Muscle layer of colon (tissue), 2 donors: Measurements from ENCODE around the gene CRIP2.
A peak's percentile ranks its signal among the peaks of the same experiment; 100 is the strongest.

Experiments used
- H3K27ac ChIP-seq: one replicate; pipeline ENCODE4 v1.7.0; 2013; ENCODE audit warnings: low read depth, mild to moderate bottlenecking, low read length, moderate library complexity
- H3K27me3 ChIP-seq, 2 donors: one replicate each; pipeline ENCODE4 v1.7.0; 2013; ENCODE audit warnings: low read length in 2 of 2, mild to moderate bottlenecking in 2 of 2; ENCODE audit not compliant: insufficient read depth in 2 of 2, control insufficient read depth in 1 of 2
- H3K36me3 ChIP-seq: one replicate; pipeline ENCODE4 v1.7.0; 2013; ENCODE audit warnings: mild to moderate bottlenecking, low read length; ENCODE audit not compliant: insufficient read depth
- H3K4me1 ChIP-seq: one replicate; pipeline ENCODE4 v1.7.0; 2013; ENCODE audit warnings: mild to moderate bottlenecking, low read length; ENCODE audit not compliant: insufficient read depth
- H3K4me3 ChIP-seq, 2 donors: one replicate each; pipeline ENCODE4 v1.7.0; 2013; ENCODE audit warnings: low read length in 2 of 2, low read depth in 1 of 2, mild to moderate bottlenecking in 1 of 2, moderate library complexity in 1 of 2
- H3K9ac ChIP-seq: one replicate; pipeline ENCODE4 v1.7.0; 2013; ENCODE audit warnings: low read length
- H3K9me3 ChIP-seq: one replicate; pipeline ENCODE4 v1.7.0; 2013; ENCODE audit warnings: mild to moderate bottlenecking, low read length
- donor health status: abdominal sarcoma.
- donor health status: Adenocarcinoma of cecum.

Gene CRIP2

DNA sequence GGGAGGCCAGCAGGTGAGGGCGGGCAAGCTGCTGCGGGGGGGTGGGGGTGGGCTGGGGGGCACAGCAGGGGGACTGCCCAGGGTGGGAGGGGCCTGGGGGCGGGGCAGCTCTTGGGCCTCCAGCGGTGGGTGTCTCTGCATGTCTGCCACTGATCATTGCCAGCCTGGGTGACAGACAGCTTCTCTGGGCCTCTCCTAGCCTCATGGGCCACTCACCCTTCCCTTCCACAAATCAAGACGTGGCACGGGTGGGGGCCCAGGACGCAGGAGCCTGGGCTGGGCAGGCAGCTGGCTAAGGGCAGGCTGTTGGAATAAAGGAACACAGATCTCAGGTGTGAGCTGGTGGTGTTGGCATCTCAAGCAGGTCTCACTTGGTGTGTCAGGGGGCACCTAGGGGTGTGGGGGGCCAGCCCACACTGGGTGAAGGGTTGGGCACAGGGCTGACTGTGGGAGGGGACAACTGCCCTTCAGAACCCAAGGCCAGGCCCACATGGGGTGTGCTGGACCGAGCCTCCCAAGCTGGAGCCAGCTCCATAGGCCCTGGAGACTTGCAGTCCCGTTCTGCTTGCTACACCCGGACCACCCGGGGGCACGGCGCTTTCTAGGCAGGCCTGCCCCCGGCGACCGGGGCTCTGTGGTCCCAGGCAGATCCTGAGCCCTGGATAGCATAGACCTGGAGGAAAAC lies 19.4 kb downstream of the CRIP2 start:
- peaks cover 12% of the 10 kb centered on the region for H3K4me1 ChIP-seq
- H3K9ac ChIP-seq = no peak overlapping the region
- no peaks in the 10 kb centered on the region for H3K9me3 ChIP-seq
- no peak overlapping the region for H3K27ac ChIP-seq
- no peaks in the 10 kb centered on the region for H3K27me3 ChIP-seq
- H3K4me3 ChIP-seq = no peak overlapping the region
- no peaks in the 10 kb centered on the region for H3K36me3 ChIP-seq

DNA sequence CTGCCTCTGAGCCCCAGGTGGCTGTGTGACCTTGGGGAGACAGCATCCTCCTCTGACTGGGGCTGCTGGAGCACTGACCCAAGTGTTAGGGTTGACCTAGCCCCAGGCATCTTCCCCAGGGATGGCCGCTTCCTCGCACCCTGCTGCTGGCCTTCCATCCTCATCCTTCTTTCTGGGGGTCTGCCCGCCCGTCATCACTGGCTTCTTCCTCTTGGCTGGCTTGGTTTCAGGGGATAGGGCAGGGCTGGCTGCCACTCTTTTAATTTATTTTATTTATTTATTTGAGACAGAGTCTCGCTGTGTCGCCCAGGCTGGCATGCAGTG lies 19.9 kb downstream of the CRIP2 start:
- no peak overlapping the region for H3K4me3 ChIP-seq
- H3K9ac ChIP-seq = no peak overlapping the region

DNA sequence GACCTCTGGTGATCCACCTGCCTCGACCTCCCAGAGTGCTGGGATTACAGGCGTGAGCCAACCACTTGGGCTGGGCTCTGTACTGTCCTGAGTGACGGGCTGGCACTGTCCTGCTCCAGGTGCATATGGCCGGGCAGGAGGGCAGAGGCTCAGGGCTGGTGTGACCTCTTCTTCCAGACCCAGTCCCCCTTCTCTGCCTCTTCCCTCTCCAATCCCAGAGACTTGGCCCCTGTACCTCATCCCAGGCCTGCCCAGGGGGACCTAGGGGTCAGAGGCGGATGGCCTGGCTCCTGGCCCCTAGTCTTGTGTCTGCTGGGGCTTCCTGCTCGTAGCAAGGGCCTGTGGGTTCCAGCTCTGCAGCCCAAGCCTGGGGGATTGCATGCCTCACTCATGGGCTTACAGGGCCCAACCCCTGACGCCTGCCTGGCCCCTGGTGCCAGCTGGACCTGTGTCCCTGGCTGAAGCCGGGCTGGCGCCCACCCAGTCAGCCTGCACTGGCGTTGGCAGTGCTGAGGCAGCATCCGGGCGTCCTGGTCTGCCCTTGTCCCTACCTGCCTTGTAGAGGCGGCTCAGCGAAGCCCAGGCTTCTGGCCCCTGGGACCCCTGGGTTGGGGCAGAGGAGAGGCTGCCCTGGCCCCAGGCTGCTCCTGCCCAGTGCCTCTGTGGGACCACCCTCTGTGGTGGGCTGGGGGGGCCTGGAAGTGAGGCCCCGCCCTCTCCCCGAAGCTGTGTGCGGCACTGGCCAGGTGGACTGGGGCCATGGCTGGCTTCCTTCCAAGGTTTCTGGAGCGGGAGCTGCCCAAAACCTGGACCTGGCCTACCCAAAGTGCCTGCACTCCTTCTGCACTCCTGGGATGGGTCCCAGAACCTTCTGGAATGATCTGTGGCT lies 20.7 kb downstream of the CRIP2 start:
- Histone ChIP-seq H3K9me3 (no peaks in the 10 kb centered on the region), H3K9ac (no peak overlapping the region), H3K36me3 (no peaks in the 10 kb centered on the region), H3K27me3 (no peaks in the 10 kb centered on the region), H3K27ac (no peak overlapping the region), H3K4me3 (no peak overlapping the region), H3K4me1 (peaks cover 6% of the 10 kb centered on the region)

More for the DNA sequence above, 19.9 kb downstream of the CRIP2 start:
- Histone ChIP-seq H3K9me3 (no peaks in the 10 kb centered on the region), H3K4me1 (peaks cover 7% of the 10 kb centered on the region), H3K36me3 (no peaks in the 10 kb centered on the region), H3K27ac (no peak overlapping the region), H3K27me3 (no peaks in the 10 kb centered on the region)

DNA sequence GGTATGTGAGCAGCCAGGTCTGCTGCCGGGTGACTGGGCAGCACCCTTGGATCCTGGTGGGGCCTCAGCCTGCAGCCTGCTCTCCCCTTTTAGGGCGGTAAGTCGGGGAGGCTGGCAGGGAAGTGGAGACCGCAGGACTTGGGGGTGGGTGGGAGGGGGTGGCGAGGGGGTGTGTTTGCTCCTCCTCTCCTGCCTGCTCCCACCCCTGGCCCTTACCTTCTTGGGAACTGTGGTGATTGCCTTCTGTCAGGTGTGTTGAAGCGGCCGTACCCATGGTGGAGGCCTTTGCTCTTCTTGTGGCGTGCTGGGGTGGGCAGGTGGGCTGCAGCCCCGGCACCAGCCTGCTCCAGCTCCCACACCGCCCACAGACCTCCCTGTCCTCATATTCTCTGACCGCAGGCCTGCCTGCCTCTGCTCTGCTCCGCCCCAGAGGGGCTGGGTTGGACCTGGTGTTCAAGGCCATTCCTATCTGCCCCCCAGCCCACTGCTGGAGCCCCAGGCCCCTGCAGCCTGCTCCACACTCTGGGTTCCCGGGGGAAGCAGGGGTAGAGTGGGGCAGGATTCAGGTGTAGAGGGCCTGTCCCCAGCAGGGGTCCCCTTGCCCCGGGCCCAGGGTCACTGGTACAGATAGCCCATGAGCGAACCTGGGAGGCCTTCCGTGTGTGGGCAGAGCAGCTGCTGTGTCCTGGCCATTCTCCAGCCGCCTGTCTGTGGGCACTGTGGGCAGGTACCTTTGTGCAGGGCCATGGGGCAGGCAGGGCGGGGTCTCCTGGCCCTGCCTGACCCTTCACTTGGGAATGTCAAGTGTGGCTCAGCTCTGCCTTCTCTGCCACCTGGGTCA lies 21.6 kb downstream of the CRIP2 start:
- Histone ChIP-seq H3K27ac (no peak overlapping the region), H3K4me1 (peaks cover 6% of the 10 kb centered on the region), H3K9ac (no peak overlapping the region), H3K4me3 (no peak overlapping the region), H3K27me3 (no peaks in the 10 kb centered on the region), H3K36me3 (no peaks in the 10 kb centered on the region), H3K9me3 (no peaks in the 10 kb centered on the region)

DNA sequence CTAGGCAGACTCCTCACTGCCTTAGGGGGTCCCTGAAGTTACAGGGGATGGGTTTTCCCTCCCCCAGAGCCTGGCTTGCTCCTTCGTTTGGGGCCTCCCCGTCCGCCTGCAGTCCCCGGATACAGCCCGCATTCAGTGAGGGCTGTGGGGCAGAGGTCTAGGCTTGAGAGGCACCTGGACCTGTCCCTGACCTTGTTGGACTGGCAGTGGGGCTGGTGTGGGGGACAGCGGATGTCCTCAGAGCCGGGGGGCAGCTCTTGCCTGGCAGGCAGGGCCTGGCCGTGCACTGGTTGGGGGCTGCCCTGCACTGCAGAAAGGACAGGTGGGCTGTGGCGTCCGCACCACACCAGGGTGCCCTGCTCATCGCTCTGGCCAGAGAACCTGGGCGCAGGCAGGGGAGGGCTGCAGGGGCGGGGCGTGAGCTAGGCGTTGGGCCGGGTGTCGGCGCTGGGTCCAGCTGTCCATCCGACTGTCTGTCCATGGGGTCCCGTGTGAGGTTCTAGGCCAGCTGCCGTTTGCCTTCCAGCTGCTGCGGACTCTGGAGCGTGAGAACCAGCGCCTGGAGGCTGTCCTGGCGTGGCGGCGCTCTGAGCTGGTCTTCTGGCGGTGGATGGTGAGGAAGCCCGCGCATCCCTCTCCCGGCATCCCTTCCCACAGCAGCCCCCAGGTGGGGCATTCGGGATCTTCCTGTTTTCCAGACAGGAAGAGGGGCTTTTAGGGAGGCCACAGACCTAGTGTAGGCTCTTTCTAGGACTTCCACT lies 22.4 kb downstream of the CRIP2 start:
- no peaks in the 10 kb centered on the region for H3K36me3 ChIP-seq
- no peaks in the 10 kb centered on the region for H3K27me3 ChIP-seq
- no peak overlapping the region for H3K27ac ChIP-seq
- no peaks in the 10 kb centered on the region for H3K9me3 ChIP-seq
- H3K9ac ChIP-seq = no peak overlapping the region
- no peak overlapping the region for H3K4me3 ChIP-seq
- H3K4me1 ChIP-seq = peaks cover 2% of the 10 kb centered on the region

DNA sequence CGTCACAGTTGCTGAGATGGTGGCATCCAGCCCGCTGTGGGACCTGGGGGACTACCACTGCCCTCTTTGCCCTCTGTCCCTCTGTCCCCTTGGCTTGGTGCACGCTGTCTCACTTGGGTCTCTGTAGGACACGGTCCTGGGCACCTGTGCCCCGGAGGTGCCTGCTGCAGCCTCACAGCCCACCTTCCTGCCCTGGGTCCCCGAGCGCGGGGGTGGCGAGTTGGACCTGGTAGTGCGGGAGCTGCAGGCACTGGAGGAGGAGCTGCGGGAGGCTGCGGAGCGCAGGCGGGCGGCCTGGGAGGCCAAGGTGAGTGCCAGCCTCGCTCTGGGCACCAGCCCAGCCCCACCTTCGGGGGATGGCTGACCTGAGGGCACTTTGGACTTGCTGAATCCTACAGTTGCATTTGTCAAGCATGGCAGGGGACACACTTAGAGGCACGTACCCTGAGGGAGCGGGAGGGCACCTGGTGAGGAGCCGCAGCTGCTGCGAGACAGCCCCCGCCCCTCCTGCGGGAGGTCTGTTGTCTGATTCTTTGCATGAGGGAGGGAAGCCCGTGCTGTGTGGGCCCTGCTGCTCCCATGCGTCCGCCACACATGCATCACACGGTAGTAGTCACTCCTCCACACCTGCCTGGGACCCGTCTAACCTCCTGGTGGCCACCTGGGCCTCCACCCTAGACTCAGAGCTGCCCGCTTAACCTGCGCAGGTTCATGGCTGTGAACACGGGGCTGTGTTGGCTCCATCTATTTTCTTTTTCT lies 23.2 kb downstream of the CRIP2 start:
- no peaks in the 10 kb centered on the region for H3K4me1 ChIP-seq
- H3K36me3 ChIP-seq = no peaks in the 10 kb centered on the region
- H3K9ac ChIP-seq = no peak overlapping the region
- H3K27ac ChIP-seq = no peak overlapping the region
- no peaks in the 10 kb centered on the region for H3K9me3 ChIP-seq
- no peaks in the 10 kb centered on the region for H3K27me3 ChIP-seq
- no peak overlapping the region for H3K4me3 ChIP-seq

DNA sequence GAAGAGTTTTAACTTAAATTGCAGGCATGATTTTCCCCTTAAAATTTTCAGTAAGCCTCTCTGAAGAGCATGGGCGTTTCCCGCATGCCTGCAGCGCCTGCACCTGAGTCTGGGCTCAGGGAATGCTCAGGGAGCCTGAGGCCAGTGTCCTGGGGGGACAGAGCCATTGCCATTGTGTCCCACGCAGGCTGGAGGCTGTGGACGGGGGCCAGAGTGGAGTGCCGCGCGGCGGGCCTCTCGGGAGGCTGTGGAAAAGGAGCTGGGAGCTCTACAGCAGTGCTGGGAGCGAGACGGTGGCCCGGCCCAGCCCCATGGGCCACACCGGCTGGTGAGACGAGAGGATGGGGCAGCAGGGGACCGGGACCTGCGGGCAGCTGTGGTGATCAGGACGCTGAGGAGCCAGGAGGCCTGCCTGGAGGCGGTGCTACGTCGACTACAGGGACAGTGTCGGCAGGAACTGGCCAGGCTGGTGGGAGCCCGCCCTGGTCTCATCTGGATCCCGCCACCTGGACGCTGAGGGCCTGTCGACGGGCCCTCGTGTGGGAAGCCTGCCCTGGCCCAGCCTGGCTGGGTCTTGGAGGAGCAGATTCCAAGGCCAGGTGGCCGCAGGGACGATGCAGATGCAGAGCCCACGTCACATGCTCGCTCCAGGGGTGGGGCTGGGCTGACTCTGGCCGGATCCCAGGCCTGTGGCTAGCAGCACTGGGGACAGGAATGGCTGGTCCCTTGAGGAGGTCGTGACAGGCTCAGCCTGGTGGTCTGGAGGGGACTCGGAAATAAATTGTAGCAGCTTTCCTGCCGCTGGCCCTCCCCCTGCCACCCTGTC lies 24.0 kb downstream of the CRIP2 start:
- no peak overlapping the region for H3K9ac ChIP-seq
- H3K9me3 ChIP-seq = no peaks in the 10 kb centered on the region
- no peaks in the 10 kb centered on the region for H3K4me1 ChIP-seq
- no peaks in the 10 kb centered on the region for H3K27me3 ChIP-seq
- no peaks in the 10 kb centered on the region for H3K36me3 ChIP-seq
- peak overlapping the region; percentile 13 for H3K27ac ChIP-seq
- H3K4me3 ChIP-seq = no peak overlapping the region

DNA sequence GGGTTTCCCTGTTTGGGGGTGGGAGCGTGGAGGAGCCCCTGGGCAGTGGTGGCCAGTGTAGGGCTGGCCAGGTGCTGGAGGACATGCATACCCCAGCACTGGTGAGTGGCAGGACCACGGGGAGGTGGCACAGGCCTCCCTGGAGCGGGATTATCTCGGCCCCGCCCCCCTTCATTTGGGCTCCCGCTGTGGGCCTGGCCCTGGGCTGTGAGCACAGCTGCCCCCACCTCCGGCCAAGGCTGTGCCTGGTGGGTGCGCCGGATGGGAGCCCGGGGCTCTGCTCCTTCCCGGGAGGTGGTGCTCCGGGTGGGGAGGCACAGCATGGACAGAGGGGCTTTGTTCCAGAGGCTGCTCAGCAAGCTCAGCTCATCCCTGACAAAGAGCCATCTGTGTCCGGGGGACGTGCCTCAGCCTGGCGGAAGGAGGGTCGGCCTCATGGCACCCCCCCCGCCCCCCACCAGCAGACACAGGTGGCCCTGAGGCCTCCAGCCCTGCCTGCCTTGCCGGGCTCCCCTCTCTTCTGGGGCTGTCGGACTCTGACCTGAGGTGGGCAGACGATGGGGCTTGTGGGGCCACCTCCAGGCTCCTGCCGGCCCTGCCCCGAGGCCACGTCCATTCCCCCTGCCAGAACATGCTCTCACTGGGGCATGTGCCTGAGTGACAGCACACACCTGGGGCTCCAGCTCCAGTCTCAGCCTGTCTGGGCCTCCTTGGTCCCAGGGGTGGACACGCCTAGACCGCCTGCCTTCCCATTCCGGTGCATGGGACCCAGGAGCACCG lies 24.8 kb downstream of the CRIP2 start:
- Histone ChIP-seq H3K4me1 (no peaks in the 10 kb centered on the region), H3K9ac (no peak overlapping the region), H3K36me3 (no peaks in the 10 kb centered on the region), H3K27ac (no peak overlapping the region), H3K27me3 (no peaks in the 10 kb centered on the region), H3K4me3 (no peak overlapping the region), H3K9me3 (no peaks in the 10 kb centered on the region)

DNA sequence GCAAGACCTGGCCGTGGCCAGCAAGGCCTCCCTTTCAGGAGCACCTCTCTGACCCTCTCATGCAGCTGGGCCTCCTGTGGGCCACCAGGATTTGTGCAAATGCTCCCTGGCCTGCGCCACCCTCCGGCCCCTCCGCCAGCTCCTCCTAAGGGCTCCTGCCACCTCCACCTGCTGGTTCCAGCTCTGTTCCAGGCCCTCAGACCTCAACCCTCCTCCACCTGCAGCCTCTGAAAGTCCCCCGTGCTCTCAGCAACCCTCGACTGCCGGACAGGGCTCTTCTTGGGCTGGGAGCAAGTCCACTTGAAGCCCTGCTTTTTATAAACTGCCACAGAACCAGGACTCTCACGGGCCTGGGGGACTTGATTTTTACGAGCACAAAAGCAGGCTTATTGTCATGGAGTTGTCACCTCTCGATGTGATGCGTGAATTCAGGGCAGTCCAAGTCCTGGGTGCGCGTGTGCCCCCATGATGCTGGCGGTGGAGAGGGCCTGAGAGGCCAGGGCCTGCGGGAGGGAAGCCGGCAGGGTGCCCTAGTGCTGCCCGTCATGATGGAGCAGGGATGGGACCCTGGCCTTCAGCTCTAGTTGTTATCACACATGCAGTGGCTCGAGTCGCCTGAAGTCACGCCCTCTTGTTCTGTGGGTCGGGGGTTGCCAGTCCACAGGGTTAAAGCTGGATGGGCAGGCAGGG lies 25.6 kb downstream of the CRIP2 start:
- Histone ChIP-seq H3K9me3 (no peaks in the 10 kb centered on the region), H3K36me3 (no peaks in the 10 kb centered on the region), H3K27me3 (no peaks in the 10 kb centered on the region), H3K27ac (no peak overlapping the region), H3K9ac (no peak overlapping the region), H3K4me1 (no peaks in the 10 kb centered on the region), H3K4me3 (no peak overlapping the region)
